Measurements from ENCODE around the gene KIF2A. TPM values are rescaled to one million over a fixed set of nuclear protein-coding genes. Genes with fewer than 3 reads are reported as not detected.

KIF2A gene
- total RNA-seq, 4 donors from 2014 or later: 23.3 to 28.6 (median 25.0) TPM

- peaks cover 10% of the 10 kb centered on the region for H3K4me1 ChIP-seq
- H3K9me3 ChIP-seq: no peaks in the 10 kb centered on the region
- H3K4me3 ChIP-seq: no peak overlapping the region
- 83% methylated on average over 2 of the region's 2 CpGs for WGBS
- no peak overlapping the region for H3K27ac ChIP-seq
- TF ChIP-seq CTCF (IDR thresholded peaks at IDR 0.05): no peak
- no peak for TF ChIP-seq EP300 (IDR thresholded peaks at IDR 0.05)
- TF ChIP-seq POLR2A (IDR thresholded peaks at IDR 0.05): no peak
- TF ChIP-seq POLR2AphosphoS5 (IDR thresholded peaks at IDR 0.05): no peak
- no peak for DNase-seq (ENCODE audit: low spot score in 2 of 2)
- H3K36me3 ChIP-seq: no peaks in the 10 kb centered on the region
- no peaks in the 10 kb centered on the region for H3K27me3 ChIP-seq
These were observed 9.6 kb downstream of the KIF2A start for GRCh38 chr5:62315376-62316175.

- WGBS: 41% methylated on average over 2 of the region's 2 CpGs
- Histone ChIP-seq H3K27ac (no peak overlapping the region), H3K4me1 (peaks cover 9% of the 10 kb centered on the region), H3K27me3 (no peaks in the 10 kb centered on the region), H3K9me3 (no peaks in the 10 kb centered on the region), H3K4me3 (no peak overlapping the region), H3K36me3 (no peaks in the 10 kb centered on the region)
- TF ChIP-seq CTCF (IDR thresholded peaks at IDR 0.05) (no peak), POLR2AphosphoS5 (IDR thresholded peaks at IDR 0.05) (no peak), POLR2A (IDR thresholded peaks at IDR 0.05) (no peak), EP300 (IDR thresholded peaks at IDR 0.05) (no peak)
- no peak for DNase-seq (ENCODE audit: low spot score in 2 of 2)
These were observed 10.1 kb downstream of the KIF2A start for GRCh38 chr5:62316176-62316502.

- Histone ChIP-seq H3K36me3 (no peaks in the 10 kb centered on the region), H3K27ac (no peak overlapping the region), H3K9me3 (no peaks in the 10 kb centered on the region), H3K27me3 (no peaks in the 10 kb centered on the region), H3K4me3 (no peak overlapping the region), H3K4me1 (peaks cover 2% of the 10 kb centered on the region)
- WGBS: 75% methylated on average over 3 of the region's 3 CpGs
- TF ChIP-seq EP300 (IDR thresholded peaks at IDR 0.05) (no peak), POLR2AphosphoS5 (IDR thresholded peaks at IDR 0.05) (no peak), POLR2A (IDR thresholded peaks at IDR 0.05) (no peak), CTCF (IDR thresholded peaks at IDR 0.05) (no peak)
- no peak for DNase-seq (ENCODE audit: low spot score in 2 of 2)
These were observed 11.8 kb downstream of the KIF2A start for GRCh38 chr5:62317810-62318209.

GRCh38 chr5:62322484-62322883, 16.5 kb downstream of the KIF2A start:
- Histone ChIP-seq H3K4me1 (no peaks in the 10 kb centered on the region), H3K9me3 (no peaks in the 10 kb centered on the region), H3K4me3 (no peak overlapping the region), H3K36me3 (no peaks in the 10 kb centered on the region), H3K27ac (no peak overlapping the region), H3K27me3 (no peaks in the 10 kb centered on the region)
- 97% methylated on average over 1 of the region's 1 CpG for WGBS
- DNase-seq (ENCODE audit: low spot score in 2 of 2): no peak
- TF ChIP-seq CTCF (IDR thresholded peaks at IDR 0.05) (no peak), POLR2AphosphoS5 (IDR thresholded peaks at IDR 0.05) (no peak)

GRCh38 chr5:62326302-62326701, 20.3 kb downstream of the KIF2A start:
- TF ChIP-seq POLR2A (IDR thresholded peaks at IDR 0.05): no peak
- no peak for TF ChIP-seq EP300 (IDR thresholded peaks at IDR 0.05)
- no peak for TF ChIP-seq POLR2AphosphoS5 (IDR thresholded peaks at IDR 0.05)
- no peak for TF ChIP-seq CTCF (IDR thresholded peaks at IDR 0.05)
- Histone ChIP-seq H3K4me1 (peaks cover 6% of the 10 kb centered on the region), H3K27me3 (no peaks in the 10 kb centered on the region), H3K27ac (no peak overlapping the region), H3K4me3 (no peak overlapping the region), H3K36me3 (no peaks in the 10 kb centered on the region), H3K9me3 (no peaks in the 10 kb centered on the region)
- no peak for DNase-seq (ENCODE audit: low spot score in 2 of 2)
- 86% methylated on average over 1 of the region's 1 CpG for WGBS
